ENCODE measurements around the gene LRRFIP1. TPM values are rescaled to one million over a fixed set of nuclear protein-coding genes. Genes with fewer than 3 reads are reported as not detected.
A peak's percentile ranks its signal among the peaks of the same experiment; 100 is the strongest.

The LRRFIP1 gene
- total and polyA plus RNA-seq, 2 of the 13 experiments (the other 11 are each of a cell fraction or from before 2014, with no cell fraction given): 15.9 to 40.5 TPM

DNA sequence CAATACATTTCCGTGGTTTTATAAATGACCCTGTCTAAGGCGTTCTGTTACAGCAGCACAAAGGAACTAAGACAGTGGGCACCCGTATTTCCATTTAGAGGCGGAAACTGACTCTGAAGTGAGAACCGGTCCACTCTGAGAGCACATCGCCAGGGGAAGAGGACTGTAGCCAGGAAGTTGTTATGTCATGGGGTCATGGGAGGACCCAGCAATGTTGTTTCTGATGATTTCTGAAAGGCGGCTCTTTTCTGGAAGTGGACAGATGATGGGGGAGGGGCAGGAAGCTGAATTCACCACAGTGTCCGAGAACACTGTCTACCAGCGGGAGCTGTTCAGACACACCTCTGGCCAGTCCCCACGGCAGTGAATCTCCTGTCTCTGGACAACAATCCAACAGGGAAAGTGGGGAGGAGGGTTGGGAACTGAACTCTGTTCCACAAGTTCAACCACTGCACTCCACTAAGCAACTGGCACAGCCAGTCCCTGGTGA is 2.1 kb upstream of the LRRFIP1 start (continued):
- no peak for TF ChIP-seq ZBTB10 (CRISPR knock-in tag; IDR thresholded peaks at IDR 0.05; ENCODE audit: borderline replicate concordance)
- TF ChIP-seq ELF3 (CRISPR knock-in tag; IDR thresholded peaks at IDR 0.05): peak; percentile 42; the same call in 1 of the 2 replicates
- TF ChIP-seq ZNF468 (CRISPR knock-in tag; IDR thresholded peaks at IDR 0.05): no peak
- no peak for TF ChIP-seq ZC3H4 (CRISPR knock-in tag; IDR thresholded peaks at IDR 0.05; ENCODE audit: borderline replicate concordance)
- TF ChIP-seq MAFG (CRISPR knock-in tag; IDR thresholded peaks at IDR 0.05): no peak
- TF ChIP-seq ZNF33B (CRISPR knock-in tag; IDR thresholded peaks at IDR 0.05): no peak
- TF ChIP-seq CBFB (CRISPR knock-in tag; IDR thresholded peaks at IDR 0.05): no peak; the same call in 1 of the 2 replicates
- TF ChIP-seq, protein P1, sequence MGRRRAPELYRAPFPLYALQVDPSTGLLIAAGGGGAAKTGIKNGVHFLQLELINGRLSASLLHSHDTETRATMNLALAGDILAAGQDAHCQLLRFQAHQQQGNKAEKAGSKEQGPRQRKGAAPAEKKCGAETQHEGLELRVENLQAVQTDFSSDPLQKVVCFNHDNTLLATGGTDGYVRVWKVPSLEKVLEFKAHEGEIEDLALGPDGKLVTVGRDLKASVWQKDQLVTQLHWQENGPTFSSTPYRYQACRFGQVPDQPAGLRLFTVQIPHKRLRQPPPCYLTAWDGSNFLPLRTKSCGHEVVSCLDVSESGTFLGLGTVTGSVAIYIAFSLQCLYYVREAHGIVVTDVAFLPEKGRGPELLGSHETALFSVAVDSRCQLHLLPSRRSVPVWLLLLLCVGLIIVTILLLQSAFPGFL (CRISPR knock-in tag; IDR thresholded peaks at IDR 0.05): no peak
- TF ChIP-seq, protein P2, sequence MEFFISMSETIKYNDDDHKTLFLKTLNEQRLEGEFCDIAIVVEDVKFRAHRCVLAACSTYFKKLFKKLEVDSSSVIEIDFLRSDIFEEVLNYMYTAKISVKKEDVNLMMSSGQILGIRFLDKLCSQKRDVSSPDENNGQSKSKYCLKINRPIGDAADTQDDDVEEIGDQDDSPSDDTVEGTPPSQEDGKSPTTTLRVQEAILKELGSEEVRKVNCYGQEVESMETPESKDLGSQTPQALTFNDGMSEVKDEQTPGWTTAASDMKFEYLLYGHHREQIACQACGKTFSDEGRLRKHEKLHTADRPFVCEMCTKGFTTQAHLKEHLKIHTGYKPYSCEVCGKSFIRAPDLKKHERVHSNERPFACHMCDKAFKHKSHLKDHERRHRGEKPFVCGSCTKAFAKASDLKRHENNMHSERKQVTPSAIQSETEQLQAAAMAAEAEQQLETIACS (CRISPR knock-in tag; IDR thresholded peaks at IDR 0.05): no peak
- TF ChIP-seq CBX1 (IDR thresholded peaks at IDR 0.05; ENCODE audit: low read depth): no peak
- TF ChIP-seq PRPF4 (IDR thresholded peaks at IDR 0.05; ENCODE audit: low read depth, low read length, poor library complexity, severe bottlenecking): no peak
- no peak for TF ChIP-seq HIC2 (CRISPR knock-in tag; IDR thresholded peaks at IDR 0.05; ENCODE audit: low read depth)
- TF ChIP-seq TRIM24 (CRISPR knock-in tag; IDR thresholded peaks at IDR 0.05): no peak
- TF ChIP-seq ZNF253 (CRISPR knock-in tag; IDR thresholded peaks at IDR 0.05; ENCODE audit: borderline replicate concordance): no peak
- no peak for TF ChIP-seq POLR2G (IDR thresholded peaks at IDR 0.05; ENCODE audit: low read depth, low read length)
- TF ChIP-seq BHLHE40 (IDR thresholded peaks at IDR 0.05; ENCODE audit: low read length): no peak
- TF ChIP-seq, protein P3, sequence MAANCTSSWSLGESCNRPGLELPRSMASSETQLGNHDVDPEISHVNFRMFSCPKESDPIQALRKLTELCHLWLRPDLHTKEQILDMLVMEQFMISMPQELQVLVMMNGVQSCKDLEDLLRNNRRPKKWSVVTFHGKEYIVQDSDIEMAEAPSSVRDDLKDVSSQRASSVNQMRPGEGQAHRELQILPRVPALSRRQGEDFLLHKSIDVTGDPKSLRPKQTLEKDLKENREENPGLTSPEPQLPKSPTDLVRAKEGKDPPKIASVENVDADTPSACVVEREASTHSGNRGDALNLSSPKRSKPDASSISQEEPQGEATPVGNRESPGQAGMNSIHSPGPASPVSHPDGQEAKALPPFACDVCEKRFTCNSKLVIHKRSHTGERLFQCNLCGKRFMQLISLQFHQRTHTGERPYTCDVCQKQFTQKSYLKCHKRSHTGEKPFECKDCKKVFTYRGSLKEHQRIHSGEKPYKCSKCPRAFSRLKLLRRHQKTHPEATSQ (CRISPR knock-in tag; IDR thresholded peaks at IDR 0.05; ENCODE audit: borderline replicate concordance): no peak
- TF ChIP-seq NFIB (CRISPR knock-in tag; IDR thresholded peaks at IDR 0.05; ENCODE audit: borderline replicate concordance): no peak
- peak; percentile 11; the same call in 1 of the 2 replicates for TF ChIP-seq ELF1 (CRISPR knock-in tag; IDR thresholded peaks at IDR 0.05)
- TF ChIP-seq FLYWCH1 (CRISPR knock-in tag; IDR thresholded peaks at IDR 0.05): no peak
- TF ChIP-seq ETV5 (CRISPR knock-in tag; IDR thresholded peaks at IDR 0.05; ENCODE audit: borderline replicate concordance): peak; percentile 39; the same call in 1 of the 2 replicates
- TF ChIP-seq SNAI1 (CRISPR knock-in tag; IDR thresholded peaks at IDR 0.05; ENCODE audit: borderline replicate concordance): no peak
- no peak for TF ChIP-seq DNMT3B (CRISPR knock-in tag; conservative IDR thresholded peaks at IDR 0.05)

Measured in HepG2 (cell line).